Tibial artery (tissue), 4 donors: Measurements from ENCODE around the gene WIZ.

Experiments used
- DNase-seq, 2 donors: peaks; one replicate each; pipeline ENCODE4 v3.0.0-alpha.2; 2019
- H3K27ac ChIP-seq, 2 donors: fragments of 200-600 bp; sonication (generic) in 1 of 2; 1 replicate in 1 of 2; 2 replicates in 1 of 2; pipeline ENCODE4 v1.5.1; 2018 to 2019; ENCODE audit warnings: mild to moderate bottlenecking in 1 of 2
- H3K27me3 ChIP-seq, 2 donors: fragments of 200-600 bp; sonication (generic) in 1 of 2; one replicate each; pipeline versions ENCODE4 v1.5.1 to v1.6.0; 2016 to 2019
- H3K36me3 ChIP-seq, 3 donors: fragments of 200-600 bp; sonication (generic) in 2 of 3; one replicate each; pipeline ENCODE4 v1.5.1; 2016 to 2019; ENCODE audit warnings: mild to moderate bottlenecking in 2 of 3
- H3K4me1 ChIP-seq, 4 donors: fragments of 200-600 bp; sonication (generic) in 2 of 4; 1 replicate in 3 of 4; 2 replicates in 1 of 4; pipeline ENCODE4 v1.5.1; 2016 to 2019
- H3K4me3 ChIP-seq, 2 donors: fragments of 200-600 bp; sonication (generic) in 1 of 2; 1 replicate in 1 of 2; 2 replicates in 1 of 2; pipeline ENCODE4 v1.5.1; 2018 to 2019; ENCODE audit warnings: mild to moderate bottlenecking in 2 of 2
- H3K9me3 ChIP-seq, 3 donors: fragments of 200-600 bp; sonication (generic) in 1 of 3; one replicate each; pipeline ENCODE4 v1.5.1; 2016 to 2019
- intact Hi-C: fragments of 100-400 bp; cut with DNase I; formaldehyde crosslinking; loops from one replicate; pipeline ENCODE4 v1.15.0; 2023; ENCODE audit warnings: low total_unique reads
- TF ChIP-seq, protein P1 (sequence below), 2 experiments: fragments of 200-600 bp in 1 of 2; fragments of 450-650 bp in 1 of 2; IDR thresholded peaks; one replicate each; pipeline ENCODE4 v1.5.1; 2017 to 2019; ENCODE audit warnings: antibody characterized with exemption in 2 of 2, mild to moderate bottlenecking in 1 of 2, moderate library complexity in 1 of 2

The WIZ gene

DNA sequence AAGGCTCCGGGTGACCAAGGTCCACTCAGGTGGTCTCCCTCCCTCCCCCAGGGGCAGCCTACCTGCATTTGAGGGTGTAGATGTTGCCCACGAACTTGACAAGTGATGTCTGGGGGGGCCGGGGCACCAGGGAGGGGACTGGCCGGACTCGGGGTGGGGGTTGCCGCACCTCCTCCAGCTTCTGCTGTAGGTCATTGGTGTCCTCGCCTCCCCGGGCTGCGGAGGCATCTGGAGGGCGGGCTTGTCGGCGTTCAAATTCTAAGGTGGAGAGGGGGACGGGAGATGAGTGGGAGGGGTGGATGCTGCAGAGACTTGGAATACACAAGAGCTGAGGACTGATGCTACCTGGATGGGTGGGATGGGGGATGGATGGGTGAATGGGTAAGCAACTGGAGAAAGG, 25.6 kb downstream of the WIZ start:
- Histone ChIP-seq H3K36me3 (peaks cover 46 to 69% (median 62%) of the 10 kb centered on the region in 3 donors), H3K4me1 (peaks cover 0 to 19% (median 7%) of the 10 kb centered on the region in 4 donors), H3K27ac (no peak overlapping the region), H3K27me3 (no peaks in the 10 kb centered on the region), H3K4me3 (no peak overlapping the region), H3K9me3 (no peaks in the 10 kb centered on the region)
- TF ChIP-seq, protein P1, sequence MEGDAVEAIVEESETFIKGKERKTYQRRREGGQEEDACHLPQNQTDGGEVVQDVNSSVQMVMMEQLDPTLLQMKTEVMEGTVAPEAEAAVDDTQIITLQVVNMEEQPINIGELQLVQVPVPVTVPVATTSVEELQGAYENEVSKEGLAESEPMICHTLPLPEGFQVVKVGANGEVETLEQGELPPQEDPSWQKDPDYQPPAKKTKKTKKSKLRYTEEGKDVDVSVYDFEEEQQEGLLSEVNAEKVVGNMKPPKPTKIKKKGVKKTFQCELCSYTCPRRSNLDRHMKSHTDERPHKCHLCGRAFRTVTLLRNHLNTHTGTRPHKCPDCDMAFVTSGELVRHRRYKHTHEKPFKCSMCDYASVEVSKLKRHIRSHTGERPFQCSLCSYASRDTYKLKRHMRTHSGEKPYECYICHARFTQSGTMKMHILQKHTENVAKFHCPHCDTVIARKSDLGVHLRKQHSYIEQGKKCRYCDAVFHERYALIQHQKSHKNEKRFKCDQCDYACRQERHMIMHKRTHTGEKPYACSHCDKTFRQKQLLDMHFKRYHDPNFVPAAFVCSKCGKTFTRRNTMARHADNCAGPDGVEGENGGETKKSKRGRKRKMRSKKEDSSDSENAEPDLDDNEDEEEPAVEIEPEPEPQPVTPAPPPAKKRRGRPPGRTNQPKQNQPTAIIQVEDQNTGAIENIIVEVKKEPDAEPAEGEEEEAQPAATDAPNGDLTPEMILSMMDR (IDR thresholded peaks at IDR 0.05): no peak
- DNase-seq: no peak
- intact Hi-C loops: no loop called here

DNA sequence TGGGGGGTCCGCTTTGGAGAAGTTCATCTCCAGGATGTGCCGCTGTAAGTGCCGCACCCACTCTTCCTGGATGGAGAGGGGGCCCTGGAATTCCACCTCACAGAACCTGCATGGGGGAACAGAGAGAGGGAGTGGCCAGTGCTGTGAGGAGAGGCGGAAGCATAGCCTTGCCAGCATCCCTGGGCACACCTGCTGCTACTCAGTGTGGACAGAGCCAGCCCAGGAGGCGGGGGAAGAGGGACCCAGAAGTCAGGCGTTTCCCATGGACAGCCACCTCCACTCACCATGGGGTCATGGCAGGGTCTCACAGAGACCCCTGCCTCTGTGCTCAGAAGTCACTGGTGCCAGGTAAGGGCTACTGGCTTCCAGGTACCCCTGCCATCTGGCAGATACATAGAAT, 26.6 kb downstream of the WIZ start:
- no peak for DNase-seq
- H3K27ac ChIP-seq: no peak overlapping the region
- intact Hi-C loops: no loop called here

DNA sequence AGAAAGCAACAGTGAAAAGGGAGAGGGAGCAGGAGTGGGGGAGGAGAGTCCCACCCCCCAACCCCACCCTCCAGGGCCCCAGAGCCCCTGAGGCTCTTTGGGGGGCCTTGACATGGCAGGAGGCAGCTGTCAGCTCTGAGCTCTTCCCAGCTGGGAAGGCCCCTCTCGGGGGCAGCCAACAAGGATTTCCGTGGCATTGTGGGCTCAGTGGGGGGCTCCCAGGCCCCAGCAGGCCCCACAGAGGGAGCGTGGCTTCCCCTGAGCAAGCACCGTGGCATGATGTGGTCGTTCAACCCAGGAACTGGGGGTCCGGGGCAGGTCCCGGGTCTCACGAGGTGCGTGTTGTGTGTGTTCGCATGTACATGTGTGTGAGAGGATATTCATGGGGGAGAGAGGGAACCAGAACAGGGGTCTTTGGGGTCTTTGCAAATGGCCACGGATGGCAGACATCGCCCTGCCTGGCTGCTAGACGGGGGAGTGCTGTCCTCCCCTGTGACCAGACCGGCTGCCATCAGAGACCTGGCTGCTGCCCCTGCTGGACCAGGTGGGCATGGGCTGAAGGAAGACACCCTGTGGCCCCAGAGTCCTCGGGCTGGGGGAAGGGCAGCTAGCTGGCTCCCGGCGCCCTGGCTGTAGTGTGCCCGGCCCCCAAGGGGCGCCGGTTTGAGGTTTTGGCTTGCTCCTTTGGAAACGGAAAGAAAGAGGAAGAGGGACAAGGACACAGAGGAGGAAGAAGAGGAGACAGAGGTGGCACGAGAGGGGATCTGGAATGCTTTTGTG, 27.3 kb downstream of the WIZ start:
- TF ChIP-seq, protein P1 (IDR thresholded peaks at IDR 0.05): no peak
- H3K27ac ChIP-seq: no peak overlapping the region
- no peak for DNase-seq
- H3K36me3 ChIP-seq: peaks cover 46 to 53% (median 50%) of the 10 kb centered on the region in 3 donors
- intact Hi-C loops: no loop called here
- no peak overlapping the region for H3K4me3 ChIP-seq
- H3K4me1 ChIP-seq: peaks cover 0 to 17% (median 10%) of the 10 kb centered on the region in 4 donors
- no peaks in the 10 kb centered on the region for H3K27me3 ChIP-seq
- H3K9me3 ChIP-seq: no peaks in the 10 kb centered on the region

More for the DNA sequence above, 26.6 kb downstream of the WIZ start:
- H3K4me1 ChIP-seq: peaks cover 0 to 12% (median 7%) of the 10 kb centered on the region in 4 donors
- peaks cover 46 to 60% (median 57%) of the 10 kb centered on the region in 3 donors for H3K36me3 ChIP-seq
- H3K27me3 ChIP-seq: no peaks in the 10 kb centered on the region
- no peak overlapping the region for H3K4me3 ChIP-seq
- TF ChIP-seq, protein P1 (IDR thresholded peaks at IDR 0.05): no peak
- H3K9me3 ChIP-seq: no peaks in the 10 kb centered on the region

DNA sequence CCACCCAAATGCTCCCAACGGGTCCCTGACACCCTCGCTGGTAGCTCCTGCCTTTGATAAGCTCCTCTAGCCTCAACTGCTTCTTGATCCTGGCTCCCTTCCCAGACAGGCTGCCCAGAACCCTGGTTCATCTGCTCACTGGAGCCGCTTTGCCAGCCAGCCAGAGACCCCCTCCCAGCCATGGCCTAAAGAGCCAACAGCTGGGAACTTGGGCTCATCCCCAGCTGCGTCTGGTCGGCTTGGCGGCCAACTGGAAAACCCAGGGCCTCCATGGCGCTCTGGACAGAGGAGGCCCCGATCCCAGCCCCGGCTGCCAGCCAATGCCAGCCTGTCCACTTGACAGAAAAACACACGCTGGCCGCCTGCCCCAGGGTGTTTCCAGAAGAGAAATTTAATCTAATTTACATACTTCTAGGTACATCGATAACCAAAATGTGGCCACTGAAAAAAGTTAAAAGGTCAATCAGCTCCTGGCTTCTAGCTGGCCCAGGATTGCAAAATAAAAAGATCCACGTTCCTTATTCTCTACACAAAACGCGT, 28.0 kb downstream of the WIZ start:
- TF ChIP-seq, protein P1 (IDR thresholded peaks at IDR 0.05): no peak
- H3K4me1 ChIP-seq: peaks cover 0 to 24% (median 17%) of the 10 kb centered on the region in 4 donors
- H3K4me3 ChIP-seq: no peak overlapping the region
- H3K27ac ChIP-seq: peak overlapping the region in 1 of 2 donors; percentile 26
- H3K27me3 ChIP-seq: no peaks in the 10 kb centered on the region
- intact Hi-C loops: no loop called here
- no peaks in the 10 kb centered on the region for H3K9me3 ChIP-seq
- H3K36me3 ChIP-seq: peaks cover 40 to 46% (median 43%) of the 10 kb centered on the region in 3 donors
- DNase-seq: no peak

- DNase-seq: no peak
- peaks cover 36 to 40% (median 38%) of the 10 kb centered on the region in 3 donors for H3K36me3 ChIP-seq
- H3K4me3 ChIP-seq: no peak overlapping the region
- intact Hi-C loops: no loop called here
- H3K27me3 ChIP-seq: no peaks in the 10 kb centered on the region
- TF ChIP-seq, protein P1 (IDR thresholded peaks at IDR 0.05): no peak
- peaks cover 0 to 30% (median 23%) of the 10 kb centered on the region in 4 donors for H3K4me1 ChIP-seq
- H3K9me3 ChIP-seq: no peaks in the 10 kb centered on the region
- no peak overlapping the region for H3K27ac ChIP-seq
Observed at GRCh38 chr19:15421136-15421695, 28.5 kb downstream of the WIZ start.
